Muscle of leg (tissue), 11 donors: ENCODE results near the gene FIG4. TPM values are rescaled to one million over a fixed set of nuclear protein-coding genes. Genes with fewer than 3 reads are reported as not detected.
A peak's percentile ranks its signal among the peaks of the same experiment; 100 is the strongest.
"Not testable (repeated sequence)": the region's sequence is repeated elsewhere in the genome, so short reads cannot be mapped to it uniquely, and the experiment has no call there.

Experiments used
- DNase-seq: peaks from one replicate; pipeline ENCODE4 v3.0.0; 2013
- H3K27ac ChIP-seq: one replicate; pipeline ENCODE4 v1.5.1; 2013; ENCODE audit warnings: mild to moderate bottlenecking, low read length, control low read depth
- H3K27me3 ChIP-seq: one replicate; pipeline ENCODE4 v1.6.1; 2013; ENCODE audit warnings: low read length; ENCODE audit not compliant: control insufficient read depth, insufficient read depth
- H3K36me3 ChIP-seq: one replicate; pipeline ENCODE4 v1.6.1; 2013; ENCODE audit warnings: low read length; ENCODE audit not compliant: control insufficient read depth, insufficient read depth
- H3K4me1 ChIP-seq: one replicate; pipeline ENCODE4 v1.6.1; 2013; ENCODE audit warnings: low read length; ENCODE audit not compliant: control insufficient read depth, insufficient read depth
- H3K4me3 ChIP-seq: one replicate; pipeline ENCODE4 v1.5.1; 2013; ENCODE audit warnings: low read length, control low read depth
- H3K9me3 ChIP-seq: replicated peaks from 2 replicates; pipeline ENCODE4 v1.6.1; 2013; ENCODE audit warnings: low read depth, low read length; ENCODE audit not compliant: control insufficient read depth
- WGBS: methylation state at CpG from one replicate; pipeline ENCODE4 v1.1.5; 2013; ENCODE audit warnings: missing lambda C conversion rate; ENCODE audit not compliant: insufficient coverage; 5-methylcytosine and 5-hydroxymethylcytosine counted together
- polyA plus RNA-seq, 8 donors: library from polyadenylated mRNA; unstranded; fragments of 120-200 nt; gene quantifications; one replicate each; pipeline versions ENCODE4 v1.2.1 to v1.2.3, GENCODE V29; 2013; ENCODE audit warnings: inconsistent platforms in 1 of 8, low replicate concordance in 1 of 8; ENCODE audit not compliant: insufficient read length in 8 of 8, insufficient read depth in 1 of 8
- total RNA-seq: library from RNA; stranded (reverse); fragments of 120-200 nt; gene quantifications from one replicate; pipeline ENCODE4 v1.2.4, GENCODE V29; 2013

FIG4 gene
- total and polyA plus RNA-seq, 9 donors, result 7.1 to 12.1 (median 10.1) TPM

DNA sequence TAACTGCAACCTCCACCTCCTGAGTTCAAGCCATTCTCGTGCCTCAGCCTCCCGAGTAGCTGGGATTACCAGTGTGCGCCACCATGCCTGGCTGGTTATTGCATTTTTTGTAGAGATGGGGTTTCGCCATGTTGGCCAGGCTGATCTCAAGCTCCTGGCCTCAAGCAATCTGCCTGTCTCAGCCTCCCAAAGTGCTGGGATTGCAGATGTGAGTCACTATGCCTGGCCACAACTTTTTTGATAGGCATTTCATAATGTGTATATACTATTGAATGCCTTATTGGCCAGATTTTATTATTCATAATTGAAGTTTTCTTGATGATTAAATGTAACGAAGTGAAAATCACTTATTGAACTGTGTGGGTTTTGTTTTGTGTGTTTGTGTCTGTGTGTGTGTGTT is 27.9 kb downstream of the FIG4 start:
- whole genome bisulfite sequencing, result 94% methylated on average over 3 of the region's 5 CpGs
- Histone ChIP-seq H3K27ac (no peak overlapping the region), H3K36me3 (peaks cover 5% of the 10 kb centered on the region), H3K4me1 (no peaks in the 10 kb centered on the region), H3K27me3 (no peaks in the 10 kb centered on the region), H3K4me3 (no peak overlapping the region), H3K9me3 (no peaks in the 10 kb centered on the region)
- no peak for DNase-seq

DNA sequence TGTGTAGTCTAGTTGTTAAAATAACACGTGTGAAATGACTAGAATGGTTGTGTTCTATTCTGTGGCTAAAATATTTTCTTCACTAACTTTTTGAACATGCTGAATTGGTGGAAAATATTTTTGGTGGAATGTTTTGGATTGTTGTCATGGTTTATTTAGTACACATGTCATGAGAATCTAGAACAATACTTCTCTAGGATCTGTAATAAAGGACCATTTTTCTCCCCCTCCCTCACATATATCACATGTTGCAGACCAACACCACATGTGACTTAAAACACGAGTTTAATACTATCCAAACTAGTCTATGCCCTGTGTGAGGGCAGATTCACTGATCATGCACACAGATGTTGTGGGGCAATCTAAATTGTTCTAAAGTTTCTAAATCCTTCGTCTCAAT is 29.2 kb downstream of the FIG4 start:
- H3K27ac ChIP-seq, result no peak overlapping the region
- 100% methylated on average over 1 of the region's 3 CpGs for WGBS
- H3K9me3 ChIP-seq, result no peaks in the 10 kb centered on the region
- H3K27me3 ChIP-seq, result no peaks in the 10 kb centered on the region
- peaks cover 5% of the 10 kb centered on the region for H3K36me3 ChIP-seq
- H3K4me1 ChIP-seq, result no peaks in the 10 kb centered on the region
- peak; percentile 16 for DNase-seq
- no peak overlapping the region for H3K4me3 ChIP-seq

DNA sequence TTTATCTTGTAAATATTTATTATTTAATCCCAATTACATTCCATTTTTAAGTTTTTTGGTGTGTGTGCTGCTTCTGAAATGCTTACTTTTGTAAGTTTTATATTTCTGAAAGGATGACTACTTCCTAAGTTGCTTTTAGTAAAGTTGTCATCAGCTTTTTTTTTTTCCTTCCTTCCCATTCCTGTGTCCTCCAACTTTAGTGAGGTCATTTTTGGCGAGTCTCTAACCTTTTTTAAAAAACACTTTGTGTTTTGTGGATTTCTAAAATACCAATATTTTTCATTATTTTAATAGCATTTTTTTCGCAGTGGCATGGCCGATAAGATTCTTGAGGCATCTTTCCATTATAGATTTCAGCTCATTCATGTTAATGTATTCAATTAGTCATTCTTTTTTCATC is 30.9 kb downstream of the FIG4 start:
- Histone ChIP-seq H3K36me3 (peaks cover 3% of the 10 kb centered on the region), H3K4me1 (no peaks in the 10 kb centered on the region), H3K9me3 (no peaks in the 10 kb centered on the region), H3K27me3 (no peaks in the 10 kb centered on the region), H3K4me3 (no peak overlapping the region), H3K27ac (no peak overlapping the region)
- peak; percentile 76 for DNase-seq
- WGBS, result no CpG with 5 or more reads among the region's 3 CpGs

DNA sequence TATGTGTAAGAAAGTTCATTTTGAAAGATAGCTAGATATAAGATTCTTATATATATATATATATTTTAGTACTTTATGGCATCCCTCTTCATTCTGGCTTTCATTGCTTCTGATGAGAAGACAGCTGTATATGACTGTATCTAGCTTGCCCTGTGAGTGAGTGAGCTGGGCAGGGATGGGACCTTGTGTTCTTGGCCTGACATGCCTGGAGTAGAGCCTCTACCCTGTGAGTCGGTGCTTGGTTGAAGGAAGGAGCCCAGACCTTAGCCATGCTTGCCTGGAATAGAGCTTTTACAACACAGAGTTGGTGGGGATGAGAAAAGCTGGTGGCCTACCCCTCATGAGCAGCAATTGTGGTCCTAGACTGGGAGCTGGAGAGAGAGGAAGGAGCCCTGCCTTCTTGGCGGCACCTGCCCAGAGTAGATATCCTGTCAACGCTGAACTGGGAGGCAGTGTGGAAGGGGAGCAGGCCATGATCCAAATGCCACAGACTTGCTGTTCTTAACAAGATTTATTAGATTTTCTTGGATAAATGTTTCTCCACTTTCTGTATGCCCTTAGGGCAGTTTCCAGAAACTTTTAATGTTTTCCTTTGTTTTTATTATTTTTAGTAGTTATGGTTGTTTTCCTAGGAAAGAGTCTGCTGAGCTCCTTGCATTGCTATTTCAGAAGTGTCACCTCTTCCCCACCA is 31.6 kb downstream of the FIG4 start:
- no peak for DNase-seq
- Histone ChIP-seq H3K9me3 (no peaks in the 10 kb centered on the region), H3K4me3 (no peak overlapping the region), H3K27ac (no peak overlapping the region), H3K36me3 (peaks cover 2% of the 10 kb centered on the region), H3K27me3 (no peaks in the 10 kb centered on the region), H3K4me1 (no peaks in the 10 kb centered on the region)
- 86% methylated on average over 1 of the region's 3 CpGs for WGBS

DNA sequence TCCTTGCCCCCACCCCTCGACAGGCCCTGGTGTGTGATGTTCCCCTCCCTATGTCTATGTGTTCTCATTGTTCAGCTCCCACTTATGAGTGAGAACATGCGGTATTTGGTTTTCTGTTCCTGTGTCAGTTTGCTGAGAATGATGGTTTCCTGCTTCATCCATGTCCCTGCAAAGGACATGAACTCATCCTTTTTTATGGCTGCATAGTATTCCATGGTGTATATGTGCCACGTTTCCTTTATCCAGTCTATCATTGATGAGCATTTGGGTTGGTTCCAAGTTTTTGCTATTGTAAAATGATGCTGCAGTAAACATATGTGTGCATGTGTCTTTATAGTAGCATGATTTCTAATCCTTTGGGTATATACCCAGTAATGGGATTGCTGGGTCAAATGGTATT is 34.2 kb downstream of the FIG4 start:
- not testable (repeated sequence) for H3K27ac ChIP-seq, H3K36me3 ChIP-seq, H3K9me3 ChIP-seq, H3K27me3 ChIP-seq, DNase-seq, H3K4me3 ChIP-seq, H3K4me1 ChIP-seq
- 100% methylated on average over 1 of the region's 3 CpGs for WGBS

DNA sequence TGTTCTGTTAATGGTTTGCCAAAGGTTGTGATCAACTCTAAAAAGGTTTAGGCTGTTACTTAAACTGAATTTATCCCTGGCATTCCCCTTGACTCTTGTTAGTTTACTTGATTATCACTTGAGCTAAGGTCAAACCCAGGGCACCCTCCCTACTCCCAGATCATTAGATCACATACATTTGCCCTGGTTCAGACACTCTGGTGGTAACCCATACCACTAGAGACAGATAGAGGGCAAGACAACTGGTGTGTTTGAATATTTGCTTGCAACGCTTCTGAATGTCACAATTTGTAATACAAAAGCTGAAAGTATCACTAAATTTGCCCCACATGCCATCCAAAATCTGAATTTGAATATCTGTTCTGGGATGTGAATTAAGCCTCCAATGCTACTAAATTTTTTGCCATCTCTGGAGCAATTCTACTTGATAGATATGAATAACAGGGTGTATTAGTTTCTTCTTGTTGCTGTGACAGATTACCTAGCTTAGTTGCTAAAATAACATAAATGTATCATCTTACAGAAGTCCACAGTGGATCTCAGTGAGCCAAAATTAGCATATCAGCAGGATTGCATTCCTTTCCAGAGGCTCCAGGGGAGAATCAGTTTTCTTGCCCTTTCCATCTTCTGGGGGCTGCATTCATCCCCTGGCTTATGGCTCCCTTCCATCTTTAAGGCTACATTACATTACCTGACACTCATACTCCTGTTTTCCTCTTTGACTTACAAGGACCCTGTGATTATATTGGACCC is 45.4 kb downstream of the FIG4 start:
- WGBS, result no CpG with 5 or more reads among the region's 1 CpG
- Histone ChIP-seq H3K4me3 (no peak overlapping the region), H3K4me1 (no peaks in the 10 kb centered on the region), H3K27me3 (no peaks in the 10 kb centered on the region), H3K36me3 (peaks cover 2% of the 10 kb centered on the region), H3K27ac (no peak overlapping the region), H3K9me3 (no peaks in the 10 kb centered on the region)
- no peak for DNase-seq

DNA sequence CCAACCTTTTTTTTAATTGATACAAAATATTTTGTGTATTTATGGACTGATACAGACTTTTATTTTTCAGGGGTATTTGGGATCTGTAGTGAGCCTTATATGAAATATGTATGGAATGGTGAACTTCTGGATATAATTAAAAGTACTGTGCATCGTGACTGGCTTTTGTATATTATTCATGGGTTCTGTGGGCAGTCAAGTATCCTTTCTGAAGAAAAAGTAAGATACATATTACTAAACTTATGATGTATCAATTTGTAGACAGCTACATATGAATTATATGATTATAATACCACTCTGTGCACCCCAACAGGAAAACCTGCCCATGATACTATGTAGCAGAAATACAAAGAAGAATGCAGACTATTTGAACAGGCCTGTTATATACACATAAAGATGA is 47.2 kb downstream of the FIG4 start:
- no CpG with 5 or more reads among the region's 1 CpG for WGBS
- Histone ChIP-seq H3K27ac (no peak overlapping the region), H3K27me3 (no peaks in the 10 kb centered on the region), H3K36me3 (peaks cover 2% of the 10 kb centered on the region), H3K4me1 (no peaks in the 10 kb centered on the region), H3K4me3 (no peak overlapping the region), H3K9me3 (no peaks in the 10 kb centered on the region)
- DNase-seq, result no peak

DNA sequence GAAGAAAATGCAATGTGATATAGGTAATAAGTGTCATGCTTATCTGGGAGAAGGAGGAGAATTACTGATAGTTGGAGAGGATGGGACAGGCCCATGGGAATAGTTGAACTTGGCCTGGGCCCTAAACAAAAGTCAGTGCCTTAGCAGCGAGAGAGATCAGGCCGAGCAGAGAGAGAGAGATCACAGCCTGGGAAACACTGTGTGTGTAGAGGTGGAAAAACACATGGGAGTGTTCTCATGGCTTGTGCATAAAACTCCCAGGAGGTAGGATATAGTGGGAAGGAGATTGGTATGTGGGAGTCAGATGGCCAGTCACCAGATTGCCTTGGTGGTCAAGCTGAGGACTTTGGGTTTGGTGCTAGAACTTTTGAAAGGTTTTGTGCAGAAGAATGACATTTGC is 47.6 kb downstream of the FIG4 start:
- DNase-seq, result no peak
- WGBS, result 72% methylated on average over 2 of the region's 2 CpGs
- H3K4me3 ChIP-seq, result no peak overlapping the region
- peaks cover 2% of the 10 kb centered on the region for H3K36me3 ChIP-seq
- no peaks in the 10 kb centered on the region for H3K27me3 ChIP-seq
- H3K4me1 ChIP-seq, result no peaks in the 10 kb centered on the region
- H3K27ac ChIP-seq, result no peak overlapping the region
- no peaks in the 10 kb centered on the region for H3K9me3 ChIP-seq

DNA sequence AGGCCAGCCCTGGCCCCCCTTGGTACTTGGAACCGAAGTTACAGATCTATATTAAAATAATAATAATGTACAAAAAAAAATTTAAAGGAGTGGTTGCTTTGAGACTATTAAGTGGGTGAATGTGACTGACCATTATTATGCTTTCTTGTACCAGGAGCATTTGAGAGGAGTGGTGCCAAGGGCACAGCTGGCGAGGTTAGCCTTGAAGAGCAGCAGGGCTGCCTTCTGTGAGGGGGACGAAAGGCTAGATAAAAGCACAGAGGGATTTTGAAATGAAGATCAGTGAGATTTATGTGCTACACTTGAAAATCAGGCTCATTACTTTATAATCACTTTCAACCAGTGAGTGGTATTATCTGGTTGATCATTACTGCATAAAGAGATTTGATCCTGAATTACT is 48.6 kb downstream of the FIG4 start:
- Histone ChIP-seq H3K4me3 (no peak overlapping the region), H3K9me3 (no peaks in the 10 kb centered on the region), H3K27me3 (no peaks in the 10 kb centered on the region), H3K4me1 (no peaks in the 10 kb centered on the region), H3K27ac (no peak overlapping the region), H3K36me3 (peaks cover 6% of the 10 kb centered on the region)
- WGBS, result no CpG with 5 or more reads among the region's 3 CpGs
- DNase-seq, result no peak

DNA sequence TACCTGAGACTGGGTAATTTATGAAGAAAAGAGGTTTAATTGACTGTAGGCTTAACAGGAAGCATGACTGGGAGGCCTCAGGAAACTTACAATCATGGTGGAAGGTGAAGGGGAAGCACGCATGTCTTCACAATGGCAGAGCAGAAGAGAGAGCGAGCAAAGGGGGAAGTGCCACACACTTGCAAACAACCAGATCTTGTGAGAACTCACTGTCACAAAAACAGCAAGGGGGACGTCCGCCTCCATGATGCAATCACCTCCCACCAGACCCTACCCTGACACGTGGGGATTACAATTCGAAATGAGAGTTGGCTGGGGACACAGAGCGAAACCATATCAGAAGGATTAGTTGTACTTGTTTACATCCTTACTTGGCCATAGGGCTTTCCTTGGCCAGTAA is 49.7 kb downstream of the FIG4 start:
- Histone ChIP-seq H3K27me3 (no peaks in the 10 kb centered on the region), H3K4me3 (no peak overlapping the region), H3K4me1 (no peaks in the 10 kb centered on the region), H3K9me3 (no peaks in the 10 kb centered on the region), H3K27ac (no peak overlapping the region), H3K36me3 (peaks cover 6% of the 10 kb centered on the region)
- 86% methylated on average over 2 of the region's 7 CpGs for WGBS
- DNase-seq, result no peak
